Umbilical cord (tissue), 2 donors: ENCODE results near the gene CAMK2D. TPM values are rescaled to one million over a fixed set of nuclear protein-coding genes. Genes with fewer than 3 reads are reported as not detected.

Experiments used
- DNase-seq: peaks from one replicate; pipeline ENCODE4 v3.0.0-alpha.2; 2015; ENCODE audit warnings: low spot score
- total RNA-seq: library from RNA; depleted of rRNA; stranded (reverse); fragments of >200 nt; gene quantifications from one replicate; pipeline ENCODE4 v1.2.3, GENCODE V29; 2014; ENCODE audit warnings: low replicate concordance; ENCODE audit not compliant: insufficient read depth

The CAMK2D gene
- total RNA-seq, 1 donor from 2014 or later, result 129 TPM

DNA sequence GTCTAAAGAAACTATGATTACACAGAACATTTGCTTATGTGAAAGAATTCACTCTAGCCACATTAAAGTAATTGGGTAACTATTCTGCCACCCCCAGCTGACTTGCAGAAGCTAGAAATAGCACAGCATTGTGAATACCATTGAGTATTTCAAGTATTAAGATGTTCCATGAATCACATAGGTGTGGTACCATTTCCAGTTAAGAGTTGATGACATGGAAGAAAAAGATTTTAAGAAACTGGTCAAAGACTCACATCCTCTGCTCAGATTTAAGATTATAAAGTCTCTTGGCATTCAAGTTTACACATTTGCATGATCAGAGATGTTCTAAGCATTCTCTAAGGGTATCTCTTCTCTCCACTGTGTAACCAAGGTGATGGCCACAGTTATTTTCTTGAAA is 287.5 kb downstream of the CAMK2D start:
- DNase-seq, result peak; percentile 13

DNA sequence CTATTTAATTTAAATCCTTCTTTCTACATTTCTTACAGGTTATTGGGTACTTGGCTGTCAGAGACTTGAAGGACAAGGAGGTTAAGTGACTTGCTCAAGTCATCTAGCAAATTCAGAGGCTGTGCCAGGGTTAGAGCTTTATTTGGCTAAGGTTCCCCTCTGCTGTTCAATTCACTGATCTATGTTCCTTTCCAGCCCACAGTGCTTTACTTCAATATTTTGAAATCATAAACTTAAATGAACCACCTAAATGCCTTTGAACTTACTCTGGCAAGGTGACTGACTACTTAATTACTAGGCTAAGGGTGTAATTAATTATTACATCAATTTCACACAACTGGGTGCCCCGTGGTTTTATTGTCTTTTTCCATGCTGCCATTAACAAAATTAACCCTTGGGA is 288.7 kb downstream of the CAMK2D start:
- DNase-seq, result no peak

DNA sequence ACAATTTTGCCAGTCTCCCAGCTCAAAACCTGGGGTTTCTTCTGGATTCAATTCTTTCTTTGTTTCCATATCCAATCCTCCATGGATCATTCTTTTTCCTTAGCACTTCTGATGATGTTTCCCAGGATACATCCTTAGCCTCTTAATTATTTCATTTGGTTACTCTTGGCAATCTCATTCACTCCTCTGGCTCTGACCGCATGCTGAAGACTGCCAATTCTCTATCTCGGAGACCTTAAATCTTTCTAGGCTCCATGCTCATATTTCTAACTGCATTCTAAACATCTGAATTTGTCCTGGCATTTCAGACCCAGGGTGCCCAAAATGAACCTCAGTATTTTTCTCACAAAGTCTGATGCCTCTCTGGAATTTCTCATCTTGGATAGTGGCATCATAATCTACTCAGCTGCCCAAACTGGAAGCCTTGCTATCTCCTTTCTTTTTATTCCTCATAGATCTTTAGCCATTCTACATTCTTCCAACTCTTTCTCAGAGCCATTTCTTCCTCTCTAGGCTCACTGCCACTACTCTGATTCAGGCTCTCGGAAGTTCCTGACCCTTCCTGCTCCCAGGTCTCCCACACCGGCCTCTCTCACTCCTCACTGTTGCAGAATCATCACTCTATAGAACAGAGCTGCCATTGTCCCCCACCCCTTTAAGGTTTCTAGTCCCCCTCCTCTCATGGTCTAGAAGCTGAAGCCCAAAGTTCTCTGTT is 290.2 kb downstream of the CAMK2D start:
- no peak for DNase-seq

DNA sequence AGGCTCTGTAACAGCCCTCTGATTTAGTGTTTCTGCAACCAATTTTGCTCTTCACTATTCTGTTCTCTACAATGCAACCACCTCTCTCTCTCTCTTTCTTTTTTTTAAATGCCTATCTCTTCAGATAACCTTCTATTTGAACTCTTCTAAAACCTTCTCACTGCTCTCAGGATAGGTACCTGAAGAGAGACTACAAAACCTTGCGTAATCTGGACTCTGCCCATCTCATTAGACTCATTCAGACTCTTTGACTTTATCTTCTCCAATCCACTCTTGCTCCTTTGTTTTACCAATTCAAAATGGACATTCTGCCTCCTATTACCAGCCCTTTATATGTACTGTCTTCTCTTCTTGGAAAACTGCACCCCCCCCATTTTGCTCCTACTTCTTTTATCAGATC is 291.6 kb downstream of the CAMK2D start:
- DNase-seq, result no peak

DNA sequence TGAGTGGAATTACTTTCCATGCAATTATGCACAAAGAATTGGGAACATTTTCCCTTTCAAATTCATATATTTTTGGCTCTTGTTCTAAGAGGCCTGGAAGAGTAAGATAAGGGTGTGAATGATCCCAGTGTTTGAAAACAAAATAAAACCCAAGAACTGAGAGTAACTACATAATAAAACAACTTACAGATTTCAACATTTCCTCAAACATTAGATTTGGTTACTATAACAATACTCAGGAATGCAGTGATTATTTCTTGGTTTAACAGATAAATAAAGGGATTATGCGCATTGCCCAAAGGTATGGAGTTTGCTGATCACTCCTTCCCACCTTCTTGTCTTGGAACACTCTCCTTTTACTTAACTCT is 292.5 kb downstream of the CAMK2D start:
- peak; percentile 12 for DNase-seq

DNA sequence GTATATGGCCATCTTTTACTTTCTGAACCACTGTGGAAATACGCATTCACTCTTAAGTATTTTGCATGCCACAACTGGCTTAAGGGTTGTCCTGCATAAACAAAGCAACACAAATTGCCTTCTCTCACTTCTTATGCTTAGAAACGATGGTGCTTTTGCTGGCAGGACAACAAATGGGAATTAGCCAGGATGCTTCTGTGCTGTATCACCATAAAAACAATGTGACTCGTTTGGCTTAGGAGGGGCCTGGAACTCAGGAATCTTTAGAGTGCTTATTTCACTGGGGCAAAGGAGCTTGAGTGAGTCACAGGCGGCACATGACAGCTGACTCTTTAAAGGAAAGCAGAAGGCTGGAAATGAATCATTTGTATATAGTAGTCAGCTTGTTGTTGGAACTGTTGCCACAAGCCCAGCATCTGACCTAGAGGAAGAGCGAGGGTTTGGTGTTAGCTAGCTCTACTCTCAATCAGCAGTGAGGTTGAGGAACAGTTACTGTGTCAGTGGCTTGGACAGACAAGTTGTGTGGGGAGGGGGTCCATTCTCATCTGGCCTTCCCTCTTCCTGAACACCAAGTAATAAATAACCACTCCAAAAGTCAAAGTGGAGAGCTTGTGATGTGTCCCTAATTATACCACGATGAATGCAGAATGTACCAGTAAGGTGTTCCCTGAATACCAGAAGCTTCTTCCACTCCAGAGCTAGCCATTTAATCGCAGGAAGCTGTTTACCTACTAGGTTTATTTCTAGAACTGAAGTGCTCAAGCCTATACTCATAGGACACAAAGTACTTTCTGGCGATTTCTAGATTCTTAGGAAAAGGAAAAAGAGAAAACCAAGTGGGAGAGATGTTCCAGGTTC is 293.1 kb downstream of the CAMK2D start:
- DNase-seq, result peak; percentile 98

DNA sequence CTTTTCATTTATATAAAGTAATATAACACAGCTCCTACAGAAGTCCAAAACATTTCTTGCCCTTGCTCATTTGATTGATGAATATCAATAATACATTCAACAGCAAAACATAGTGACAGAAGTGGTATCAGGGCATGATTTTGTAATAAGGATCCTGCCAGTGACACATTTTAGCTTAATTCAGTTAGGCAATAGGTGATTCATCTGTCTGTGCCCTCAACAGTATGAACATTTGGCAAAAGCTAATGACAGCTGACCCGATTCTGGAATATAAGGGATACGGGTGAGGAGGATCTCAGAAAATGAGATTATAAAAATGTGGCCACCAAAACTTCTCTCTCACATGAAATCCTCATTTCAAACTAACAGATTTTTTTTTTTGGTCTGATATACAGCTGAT is 294.0 kb downstream of the CAMK2D start:
- peak; percentile 41 for DNase-seq

DNA sequence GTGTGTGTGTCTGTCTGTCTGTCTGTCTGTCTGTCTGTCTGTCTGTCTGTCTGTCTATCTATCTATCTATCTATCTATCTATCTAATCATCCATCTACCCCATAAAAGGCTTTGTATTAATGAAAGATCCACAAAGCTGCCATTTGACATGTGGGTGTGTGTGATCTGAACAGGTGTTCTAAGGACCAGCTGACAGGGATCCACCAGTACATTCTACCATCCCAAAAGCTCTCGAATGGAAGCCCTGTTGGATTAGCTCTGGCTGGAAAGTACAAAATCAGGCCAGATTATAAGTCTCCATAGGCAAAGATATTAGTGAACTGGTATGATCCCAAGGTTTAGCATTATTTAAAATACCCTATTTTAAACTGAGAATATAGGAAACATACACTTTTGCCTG is 299.3 kb downstream of the CAMK2D start:
- no peak for DNase-seq

DNA sequence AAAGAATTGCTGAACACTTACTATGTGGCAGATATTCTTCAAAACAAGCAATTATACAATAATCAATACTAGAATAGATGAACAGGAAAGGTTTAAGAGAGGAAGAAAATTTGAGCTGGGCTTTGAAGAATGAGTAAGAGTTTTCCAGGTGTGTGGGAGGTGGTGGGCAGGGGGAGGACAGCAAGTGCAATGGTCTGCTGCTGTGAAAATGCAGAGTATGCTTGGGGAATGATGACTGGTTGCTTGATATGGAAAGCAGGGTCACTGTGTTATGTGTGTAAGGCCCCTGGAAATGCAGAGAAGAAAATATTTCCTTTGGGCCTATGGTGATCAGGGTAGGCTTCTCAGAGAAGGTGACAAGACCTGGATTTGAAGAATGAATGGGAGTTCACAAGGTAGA is 300.3 kb downstream of the CAMK2D start:
- no peak for DNase-seq

DNA sequence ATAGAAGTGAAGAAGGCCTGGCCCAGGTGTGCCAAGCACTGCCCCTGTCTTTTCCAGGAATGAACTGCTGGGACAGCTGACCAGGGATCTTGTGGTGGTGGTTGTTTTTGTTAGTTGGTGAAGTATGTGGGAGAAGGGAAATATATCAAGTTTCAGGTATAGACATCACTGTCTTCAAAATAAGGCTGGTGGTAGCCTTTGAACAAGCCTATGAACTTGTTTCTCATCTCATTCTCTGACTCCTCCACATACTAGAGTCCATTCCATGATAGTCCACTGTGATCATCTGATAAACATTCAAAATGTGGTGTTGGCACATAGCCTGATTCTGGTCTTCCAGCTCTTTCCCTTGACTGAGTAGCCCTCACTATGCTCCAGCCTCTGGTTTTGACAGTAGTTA is 303.7 kb downstream of the CAMK2D start:
- DNase-seq, result no peak

DNA sequence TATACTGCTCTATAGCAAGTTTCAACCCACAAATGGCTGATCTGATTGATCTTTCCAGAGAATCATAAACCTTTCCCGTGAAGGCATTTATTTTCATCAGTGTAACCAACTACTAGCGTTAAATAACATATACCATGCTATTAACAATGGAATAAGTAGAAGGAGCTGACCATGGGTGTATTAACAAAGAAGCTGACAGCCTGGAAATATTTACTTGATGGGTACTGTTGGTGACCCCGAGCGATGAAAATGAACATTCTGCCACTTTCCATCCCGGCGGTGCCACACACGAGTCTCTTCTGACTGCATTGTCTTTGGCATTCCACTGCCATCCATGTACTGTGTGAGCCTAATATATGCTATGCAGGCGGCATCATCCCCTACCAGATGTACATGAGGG is 304.4 kb downstream of the CAMK2D start:
- no peak for DNase-seq

DNA sequence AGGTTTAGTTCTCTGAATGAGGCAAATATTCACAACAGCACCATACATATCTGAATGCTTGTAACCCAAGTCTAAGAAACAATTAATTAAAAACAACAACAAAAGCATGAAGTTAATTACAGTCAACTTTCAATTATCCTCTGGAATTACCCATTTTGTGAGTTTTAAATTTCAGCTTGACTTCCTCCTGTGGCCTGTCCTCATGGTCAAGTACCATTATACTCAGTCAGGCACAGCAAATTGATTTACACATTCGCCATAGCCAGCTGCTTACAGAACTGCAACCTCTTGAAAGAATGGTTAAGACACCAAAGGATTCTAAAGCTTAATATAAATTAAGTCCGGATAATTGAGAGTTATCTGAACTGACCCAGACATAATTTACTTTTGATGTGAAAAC is 306.5 kb downstream of the CAMK2D start:
- DNase-seq, result no peak

DNA sequence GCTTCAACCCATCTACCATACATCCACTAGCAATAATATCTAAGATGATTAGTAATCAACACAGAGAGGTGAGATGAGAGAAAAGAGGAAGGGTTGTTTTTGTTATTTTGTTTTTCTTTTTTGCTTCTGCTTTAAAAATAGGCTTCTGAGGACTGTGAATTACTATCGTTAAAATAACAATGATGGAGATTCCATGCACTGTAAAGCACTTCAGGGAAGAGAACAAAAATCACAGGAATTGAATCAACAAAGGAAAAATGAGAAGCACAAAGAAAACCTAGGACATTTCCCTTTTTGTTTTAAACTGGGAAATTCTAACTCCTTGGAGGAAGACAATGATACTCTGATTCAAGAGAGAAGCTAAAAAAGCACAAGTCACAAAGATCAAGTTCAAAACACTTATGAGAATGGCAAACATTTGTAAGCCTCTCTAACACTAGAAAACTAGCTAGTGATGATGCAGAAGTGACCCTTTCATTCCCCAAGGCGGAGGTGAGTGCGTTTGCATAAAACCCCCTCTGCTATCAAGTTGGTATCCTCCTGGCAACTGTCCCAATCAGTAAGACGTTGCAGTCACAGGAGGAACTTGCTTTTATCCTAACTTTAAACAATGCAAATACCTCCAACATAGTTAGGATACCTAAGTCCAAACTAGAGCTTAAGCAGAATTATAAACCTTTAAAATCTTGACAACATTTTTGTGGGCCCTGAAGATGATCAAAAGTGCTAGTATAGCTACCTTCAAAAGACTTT is 308.5 kb downstream of the CAMK2D start:
- DNase-seq, result peak; percentile 32

DNA sequence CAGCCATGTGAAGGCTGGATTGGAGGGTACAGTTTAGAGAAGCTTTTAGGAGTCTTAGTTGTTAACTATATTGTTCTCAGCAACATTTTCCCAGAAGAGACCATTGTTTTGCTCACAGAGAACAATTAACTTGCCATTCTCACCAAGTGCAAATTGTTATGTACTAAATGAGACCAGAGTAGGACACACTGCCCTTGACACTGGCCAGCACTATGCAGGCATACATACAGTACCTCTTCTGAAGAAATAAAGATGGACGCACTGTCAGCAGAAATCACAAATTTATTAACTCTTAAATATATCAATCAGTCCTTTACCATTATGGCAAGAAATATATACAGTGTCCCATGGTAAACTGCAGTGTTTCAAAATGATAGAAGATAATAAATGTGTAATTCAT is 309.4 kb downstream of the CAMK2D start:
- no peak for DNase-seq

DNA sequence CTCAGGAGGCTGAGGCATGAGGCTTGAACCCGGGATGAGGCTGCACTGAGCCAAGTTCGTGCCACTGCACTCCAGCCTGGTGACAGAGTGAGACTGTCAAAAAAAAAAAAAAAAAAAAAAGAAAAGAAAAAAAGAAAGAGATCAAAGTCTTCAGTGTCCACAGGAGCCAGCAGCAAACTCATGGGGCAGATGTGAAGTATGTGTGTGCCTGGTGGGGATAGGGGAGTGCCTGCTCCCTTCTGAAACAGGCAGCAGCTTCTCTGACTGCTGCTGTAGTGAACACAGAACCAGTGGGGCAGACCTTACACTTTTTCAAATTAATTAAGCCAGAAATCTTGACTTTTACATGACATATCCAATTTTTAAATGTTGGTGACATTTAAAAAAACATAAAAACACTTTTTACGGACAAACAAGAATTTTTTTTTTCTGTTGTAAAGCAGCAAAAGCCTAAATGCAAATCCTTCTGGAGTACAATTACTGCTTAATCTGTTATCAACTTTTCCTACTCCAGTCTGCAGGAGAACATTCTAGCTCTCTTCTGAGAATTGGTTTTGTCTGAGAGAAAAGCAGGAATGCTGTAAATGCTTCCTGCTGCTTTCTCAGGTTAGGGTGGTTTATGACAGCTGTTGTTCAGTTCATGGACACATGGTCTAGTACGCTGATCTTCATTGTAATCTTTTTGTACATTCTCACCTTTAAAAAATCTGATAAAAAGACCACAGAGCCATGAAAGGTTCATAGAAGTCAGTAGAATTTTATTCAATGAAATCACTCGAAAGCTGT is 311.1 kb downstream of the CAMK2D start:
- no peak for DNase-seq

DNA sequence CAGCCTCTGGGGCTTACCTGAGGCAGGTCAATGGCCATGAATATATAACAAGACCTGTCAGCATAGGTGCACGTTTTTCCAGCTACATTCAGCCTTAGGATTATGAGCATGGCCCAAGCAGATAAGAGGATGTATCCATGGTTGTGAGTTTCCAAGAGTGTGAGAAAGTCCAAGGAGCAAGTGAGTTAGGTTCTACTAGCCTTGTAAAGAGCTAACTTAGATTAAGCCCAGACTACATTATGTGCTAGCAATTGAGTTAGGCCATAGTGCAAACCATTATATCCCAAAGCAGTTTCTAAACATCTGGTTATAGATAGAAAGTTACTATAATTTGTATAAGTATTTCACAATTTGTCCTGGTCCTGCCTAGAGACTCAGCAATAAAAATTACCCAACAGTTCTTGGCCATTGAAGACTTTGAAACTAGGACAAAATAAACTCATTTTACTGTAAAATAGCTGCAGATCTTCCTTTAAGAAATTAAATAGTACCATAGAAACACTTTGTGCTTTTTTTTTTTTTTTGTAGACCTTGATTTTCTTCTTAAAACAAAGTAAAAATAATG is 312.0 kb downstream of the CAMK2D start:
- DNase-seq, result no peak

DNA sequence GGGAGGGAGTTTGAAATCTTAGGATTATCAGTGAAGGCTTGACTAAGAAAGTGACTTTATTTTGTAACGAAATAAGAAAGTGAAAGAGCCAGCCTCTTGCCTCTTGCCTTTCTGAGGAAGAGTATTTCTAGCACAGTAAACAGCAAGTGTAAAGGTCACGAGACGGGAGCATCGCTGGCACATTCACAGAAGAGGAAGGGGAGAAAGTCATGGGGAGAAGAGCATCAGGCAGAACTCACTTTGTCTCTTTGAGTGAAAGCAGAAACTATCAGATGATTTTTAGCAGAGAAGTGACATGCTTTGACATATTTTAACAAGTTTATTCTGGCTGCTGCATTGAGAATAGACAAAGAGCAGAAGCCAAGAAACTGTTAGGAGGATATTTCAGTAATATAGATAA is 313.8 kb downstream of the CAMK2D start:
- DNase-seq, result peak; percentile 53

DNA sequence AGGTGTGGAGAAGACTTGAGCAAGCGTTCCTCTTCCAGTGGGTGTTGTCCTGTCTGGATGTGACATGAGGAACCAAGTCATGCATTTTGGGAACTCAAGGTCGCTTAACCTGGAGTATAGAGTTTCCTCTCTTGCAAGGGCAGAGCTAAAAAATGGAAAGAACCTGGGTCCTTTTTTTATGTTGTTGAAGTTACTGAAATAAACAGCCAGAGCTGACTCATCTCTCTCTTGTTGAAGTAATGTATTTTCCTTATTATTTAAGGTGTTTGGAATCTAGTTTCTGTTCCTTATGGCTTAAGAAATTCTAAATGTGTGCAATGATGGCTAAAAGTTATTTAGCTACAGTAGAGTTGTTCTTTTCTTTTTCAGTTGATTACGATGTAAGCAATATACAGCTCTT is 314.5 kb downstream of the CAMK2D start:
- DNase-seq, result no peak

DNA sequence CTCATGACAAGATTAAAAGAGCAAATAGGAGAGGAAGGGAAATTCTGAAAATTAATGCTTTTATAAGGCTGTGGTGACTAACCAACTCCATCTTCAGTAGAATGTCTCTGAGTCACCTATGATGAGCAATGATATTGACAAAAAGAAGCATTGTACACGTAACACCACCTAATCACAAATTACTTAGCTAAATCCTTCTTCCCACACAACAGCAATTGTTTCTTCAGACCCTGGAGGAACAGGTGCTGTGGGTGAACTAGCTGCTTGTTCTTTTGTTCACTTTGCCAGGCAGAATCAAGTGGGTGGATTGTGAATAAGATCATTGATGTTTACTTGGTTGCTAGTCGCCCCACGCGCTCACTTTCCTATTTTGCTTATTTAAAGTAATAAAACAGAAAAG is 315.5 kb downstream of the CAMK2D start:
- no peak for DNase-seq

DNA sequence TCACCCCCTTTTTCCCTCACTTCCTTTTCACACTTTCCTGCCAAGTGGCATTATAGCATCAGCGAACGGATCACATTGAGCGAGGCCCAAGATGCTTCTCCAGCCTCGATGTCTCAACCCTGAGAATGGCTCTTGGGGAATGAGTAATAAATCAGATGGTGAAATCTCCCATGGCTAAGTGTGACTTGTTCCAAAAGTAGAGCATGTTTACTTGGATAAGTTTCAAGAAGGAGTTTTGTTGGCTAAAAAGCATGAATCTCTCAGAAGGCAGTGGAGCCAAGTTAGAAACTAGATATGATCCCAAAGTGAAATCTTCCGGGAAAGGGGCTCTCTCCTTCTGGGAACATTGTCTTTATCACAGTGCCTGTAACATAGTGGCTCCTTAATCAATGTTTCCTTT is 316.3 kb downstream of the CAMK2D start:
- DNase-seq, result peak; percentile 69

DNA sequence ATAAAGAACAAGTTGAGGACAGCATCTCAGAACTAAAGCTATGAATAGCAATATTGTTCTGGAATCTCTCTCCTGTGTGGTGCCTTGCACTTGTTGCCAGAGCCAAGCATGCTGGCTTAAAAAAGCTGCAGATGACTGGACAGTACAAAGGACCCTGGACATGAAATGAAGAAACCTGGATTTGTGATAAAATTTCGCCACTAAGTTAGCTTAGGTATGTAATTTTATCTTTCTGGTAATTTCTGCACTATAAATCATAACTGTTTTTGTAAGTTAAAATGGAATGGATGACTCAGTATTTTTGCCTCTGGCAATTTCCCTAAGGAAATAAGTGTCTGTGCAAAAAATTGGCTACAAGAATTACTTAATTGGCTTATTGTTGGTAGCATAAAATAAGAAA is 317.2 kb downstream of the CAMK2D start:
- peak; percentile 30 for DNase-seq
